Trophoblast cell (in vitro differentiated cells and primary cell): Measurements from ENCODE around the gene SUMO3.
A peak's percentile ranks its signal among the peaks of the same experiment; 100 is the strongest.

Experiments
- DNase-seq, 2 donors: peaks; one replicate each; pipeline ENCODE4 v3.0.0-alpha.2; 2016
- H2AFZ ChIP-seq: 2 replicates; pipeline ENCODE4 v1.6.1; 2013; ENCODE audit warnings: low read length, moderate library complexity, mild to moderate bottlenecking; ENCODE audit not compliant: insufficient read depth, poor library complexity
- H2AK5ac ChIP-seq: 2 replicates; pipeline ENCODE4 v1.6.1; 2013; ENCODE audit warnings: mild to moderate bottlenecking, low read length
- H2BK120ac ChIP-seq: 2 replicates; pipeline ENCODE4 v1.6.1; 2013; ENCODE audit warnings: low read length, mild to moderate bottlenecking, moderate library complexity; ENCODE audit not compliant: insufficient read depth, poor library complexity
- H2BK12ac ChIP-seq: 2 replicates; pipeline ENCODE4 v1.6.1; 2013; ENCODE audit warnings: mild to moderate bottlenecking, low read length, moderate library complexity
- H2BK5ac ChIP-seq: 2 replicates; pipeline ENCODE4 v1.6.1; 2013; ENCODE audit warnings: low read length, low read depth, moderate library complexity, mild to moderate bottlenecking; ENCODE audit not compliant: poor library complexity
- H3K14ac ChIP-seq: 2 replicates; pipeline ENCODE4 v1.6.1; 2013; ENCODE audit warnings: mild to moderate bottlenecking, low read length
- H3K18ac ChIP-seq: 2 replicates; pipeline ENCODE4 v1.6.1; 2013; ENCODE audit warnings: mild to moderate bottlenecking, low read length
- H3K23ac ChIP-seq: 2 replicates; pipeline ENCODE4 v1.6.1; 2013; ENCODE audit warnings: low read length
- H3K27ac ChIP-seq: 2 replicates; pipeline ENCODE4 v1.5.1; 2013; ENCODE audit warnings: low read depth, mild to moderate bottlenecking, inconsistent platforms, low read length, moderate library complexity
- H3K27me3 ChIP-seq: 2 replicates; pipeline ENCODE4 v1.6.1; 2013; ENCODE audit warnings: inconsistent platforms, mild to moderate bottlenecking, low read length, moderate library complexity; ENCODE audit not compliant: insufficient read depth
- H3K36me3 ChIP-seq, 2 experiments: 1 replicate in 1 of 2; 2 replicates in 1 of 2; pipeline ENCODE4 v1.6.1; 2013; ENCODE audit warnings: low read length in 2 of 2, mild to moderate bottlenecking in 2 of 2, moderate library complexity in 1 of 2; ENCODE audit not compliant: insufficient read depth in 2 of 2, control insufficient read depth in 1 of 2
- H3K4ac ChIP-seq: 2 replicates; pipeline ENCODE4 v1.6.1; 2013; ENCODE audit warnings: low read depth, mild to moderate bottlenecking, low read length, moderate library complexity
- H3K4me1 ChIP-seq, 2 experiments: 1 replicate in 1 of 2; 2 replicates in 1 of 2; pipeline ENCODE4 v1.6.1; 2013; ENCODE audit warnings: low read length in 2 of 2, mild to moderate bottlenecking in 2 of 2, moderate library complexity in 1 of 2; ENCODE audit not compliant: insufficient read depth in 2 of 2, control insufficient read depth in 1 of 2
- H3K4me2 ChIP-seq: 2 replicates; pipeline ENCODE4 v1.6.1; 2013; ENCODE audit warnings: inconsistent platforms, mild to moderate bottlenecking, low read length, moderate library complexity
- H3K4me3 ChIP-seq: 2 replicates; pipeline ENCODE4 v1.5.1; 2013; ENCODE audit warnings: mild to moderate bottlenecking, low read depth, low read length, inconsistent platforms
- H3K79me1 ChIP-seq: one replicate; pipeline ENCODE4 v1.6.1; 2013; ENCODE audit warnings: low read length
- H3K79me2 ChIP-seq: 2 replicates; pipeline ENCODE4 v1.6.1; 2013; ENCODE audit warnings: low read length, mild to moderate bottlenecking; ENCODE audit not compliant: control insufficient read depth, insufficient read depth, poor library complexity
- H3K9ac ChIP-seq: 2 replicates; pipeline ENCODE4 v1.6.1; 2013; ENCODE audit warnings: mild to moderate bottlenecking, low read length
- H3K9me3 ChIP-seq: 2 replicates; pipeline ENCODE4 v1.6.1; 2013; ENCODE audit warnings: low read depth, mild to moderate bottlenecking, control low read depth, inconsistent platforms, low read length; ENCODE audit not compliant: insufficient read depth
- H4K12ac ChIP-seq: 2 replicates; pipeline ENCODE4 v1.6.1; 2013; ENCODE audit warnings: low read depth, mild to moderate bottlenecking, low read length, moderate library complexity
- H4K8ac ChIP-seq: 2 replicates; pipeline ENCODE4 v1.6.1; 2013; ENCODE audit warnings: low read depth, mild to moderate bottlenecking, low read length, moderate library complexity
- H4K91ac ChIP-seq: one replicate; pipeline ENCODE4 v1.6.1; 2013; ENCODE audit warnings: low read depth, mild to moderate bottlenecking, low read length, moderate library complexity
- WGBS: extraction: QIAGEN DNeasy Blood & Tissue Kit; methylation state at CpG from one replicate; pipeline ENCODE4 v1.1.7; 2013; ENCODE audit warnings: missing lambda C conversion rate; ENCODE audit not compliant: insufficient read length, insufficient coverage; ENCODE audit errors: extremely low coverage; 5-methylcytosine and 5-hydroxymethylcytosine counted together

The SUMO3 gene

GRCh38 chr21:44780767-44781459 lies 36.9 kb downstream of the SUMO3 start:
- H3K36me3 ChIP-seq = peaks cover 7 to 12% of the 10 kb centered on the region in 2 experiments
- WGBS = no CpG with 5 or more reads among the region's 16 CpGs
- no peak overlapping the region for H3K9ac ChIP-seq
- H3K4me1 ChIP-seq = peaks cover 10 to 11% of the 10 kb centered on the region in 2 experiments
- DNase-seq = peak in 1 of 2 donors; percentile 35
- peak overlapping the region; percentile 40 for H3K18ac ChIP-seq
- no peak overlapping the region for H3K4me3 ChIP-seq
- peaks cover 2% of the 10 kb centered on the region for H3K9me3 ChIP-seq
- H3K4ac ChIP-seq = no peak overlapping the region
- no peaks in the 10 kb centered on the region for H3K27me3 ChIP-seq
- H3K27ac ChIP-seq = no peak overlapping the region
- no peak overlapping the region for H2BK120ac ChIP-seq
- H4K12ac ChIP-seq = no peak overlapping the region
- H2BK5ac ChIP-seq = no peak overlapping the region
- H4K8ac ChIP-seq = no peak overlapping the region
- H4K91ac ChIP-seq = no peak overlapping the region
- H2BK12ac ChIP-seq = no peak overlapping the region
- no peaks in the 10 kb centered on the region for H3K79me1 ChIP-seq
- H2AK5ac ChIP-seq = no peak overlapping the region
- H3K14ac ChIP-seq = no peak overlapping the region
- no peak overlapping the region for H3K4me2 ChIP-seq
- H3K23ac ChIP-seq = no peak overlapping the region
- no peak overlapping the region for H2AFZ ChIP-seq
- H3K79me2 ChIP-seq = no peaks in the 10 kb centered on the region

- Histone ChIP-seq H4K91ac (no peak overlapping the region), H3K4me3 (no peak overlapping the region), H4K12ac (no peak overlapping the region), H3K27me3 (no peaks in the 10 kb centered on the region), H3K14ac (no peak overlapping the region), H3K27ac (no peak overlapping the region), H3K18ac (no peak overlapping the region), H3K9ac (no peak overlapping the region), H3K4ac (no peak overlapping the region), H2AK5ac (no peak overlapping the region), H3K79me2 (no peaks in the 10 kb centered on the region), H3K9me3 (peaks cover 2% of the 10 kb centered on the region), H2BK5ac (no peak overlapping the region), H2AFZ (no peak overlapping the region), H3K23ac (no peak overlapping the region), H2BK12ac (no peak overlapping the region), H2BK120ac (no peak overlapping the region), H4K8ac (no peak overlapping the region), H3K36me3 (peaks cover 10 to 14% of the 10 kb centered on the region in 2 experiments), H3K79me1 (no peaks in the 10 kb centered on the region), H3K4me2 (no peak overlapping the region), H3K4me1 (peaks cover 10 to 11% of the 10 kb centered on the region in 2 experiments)
- WGBS = no CpG with 5 or more reads among the region's 7 CpGs
- no peak for DNase-seq
Measured at GRCh38 chr21:44780137-44780502, 37.7 kb downstream of the SUMO3 start.

- Histone ChIP-seq H4K12ac (no peak overlapping the region), H4K91ac (peak overlapping the region; percentile 15), H3K36me3 (peaks cover 9 to 12% of the 10 kb centered on the region in 2 experiments), H3K4me3 (no peak overlapping the region), H2BK12ac (no peak overlapping the region), H3K27ac (no peak overlapping the region), H4K8ac (peak overlapping the region; percentile 22), H3K79me2 (no peaks in the 10 kb centered on the region), H2BK5ac (no peak overlapping the region), H2BK120ac (no peak overlapping the region), H3K9me3 (peaks cover 2% of the 10 kb centered on the region), H3K4me2 (no peak overlapping the region), H2AK5ac (no peak overlapping the region), H3K79me1 (no peaks in the 10 kb centered on the region), H2AFZ (no peak overlapping the region), H3K4me1 (peaks cover 11 to 12% of the 10 kb centered on the region in 2 experiments), H3K27me3 (no peaks in the 10 kb centered on the region), H3K18ac (peak overlapping the region; percentile 11), H3K9ac (no peak overlapping the region), H3K4ac (peak overlapping the region; percentile 39), H3K14ac (no peak overlapping the region), H3K23ac (no peak overlapping the region)
- peak; percentile 20 to 76 for DNase-seq
- no CpG with 5 or more reads among the region's 17 CpGs for WGBS
Measured at GRCh38 chr21:44779417-44780136, 38.3 kb downstream of the SUMO3 start.

- Histone ChIP-seq H3K4me3 (no peak overlapping the region), H3K27me3 (no peaks in the 10 kb centered on the region), H3K14ac (no peak overlapping the region), H3K9ac (no peak overlapping the region), H3K9me3 (peaks cover 2% of the 10 kb centered on the region), H3K4ac (peak overlapping the region; percentile 39), H2BK5ac (no peak overlapping the region), H2BK12ac (no peak overlapping the region), H4K91ac (peak overlapping the region; percentile 15), H3K79me2 (no peaks in the 10 kb centered on the region), H3K36me3 (peaks cover 7 to 13% of the 10 kb centered on the region in 2 experiments), H3K4me2 (no peak overlapping the region), H3K79me1 (no peaks in the 10 kb centered on the region), H2AK5ac (no peak overlapping the region), H4K12ac (no peak overlapping the region), H3K23ac (no peak overlapping the region), H2AFZ (no peak overlapping the region), H3K18ac (no peak overlapping the region), H4K8ac (no peak overlapping the region), H3K27ac (no peak overlapping the region), H3K4me1 (peaks cover 11 to 14% of the 10 kb centered on the region in 2 experiments), H2BK120ac (no peak overlapping the region)
- peak; percentile 34 to 49 for DNase-seq
- WGBS = no CpG with 5 or more reads among the region's 6 CpGs
Measured at GRCh38 chr21:44778983-44779382, 38.9 kb downstream of the SUMO3 start.
